H9 (cell line): ENCODE measurements around the gene RAB27A. TPM values are rescaled to one million over a fixed set of nuclear protein-coding genes. Genes with fewer than 3 reads are reported as not detected.

Experiments
- DNase-seq: peaks from one replicate; pipeline ENCODE4 v3.0.0-alpha.2; 2017
- H2AFZ ChIP-seq: one replicate; pipeline ENCODE4 v1.6.1; 2013; ENCODE audit warnings: mild to moderate bottlenecking, low read length, control low read depth, moderate library complexity
- H2AK5ac ChIP-seq: 2 replicates; pipeline ENCODE4 v1.6.1; 2013; ENCODE audit warnings: low read length, control low read depth, mixed read lengths; ENCODE audit not compliant: insufficient read length
- H2BK120ac ChIP-seq: one replicate; pipeline ENCODE4 v1.6.1; 2013; ENCODE audit warnings: low read depth, mild to moderate bottlenecking, low read length, control low read depth, inconsistent platforms; ENCODE audit not compliant: poor library complexity, severe bottlenecking
- H2BK12ac ChIP-seq: 2 replicates; pipeline ENCODE4 v1.6.1; 2013; ENCODE audit warnings: low read length, control low read depth, mixed read lengths, low read depth; ENCODE audit not compliant: insufficient read length
- H2BK15ac ChIP-seq: 2 replicates; pipeline ENCODE4 v1.6.1; 2013; ENCODE audit warnings: low read depth, low read length, control low read depth
- H2BK20ac ChIP-seq: one replicate; pipeline ENCODE4 v1.6.1; 2013; ENCODE audit warnings: low read depth, mild to moderate bottlenecking, low read length, control low read depth, inconsistent platforms; ENCODE audit not compliant: poor library complexity, severe bottlenecking
- H2BK5ac ChIP-seq: 2 replicates; pipeline ENCODE4 v1.6.1; 2013; ENCODE audit warnings: low read length, control low read depth, mixed read lengths; ENCODE audit not compliant: insufficient read length
- H3K14ac ChIP-seq: 2 replicates; pipeline ENCODE4 v1.6.1; 2013; ENCODE audit warnings: low read length, control low read depth; ENCODE audit not compliant: insufficient read depth
- H3K18ac ChIP-seq: 2 replicates; pipeline ENCODE4 v1.6.1; 2013; ENCODE audit warnings: low read depth, mild to moderate bottlenecking, mixed read lengths, low read length, control low read depth; ENCODE audit not compliant: insufficient read length
- H3K23ac ChIP-seq: 2 replicates; pipeline ENCODE4 v1.6.1; 2013; ENCODE audit warnings: low read length, control low read depth, mixed read lengths, low read depth; ENCODE audit not compliant: insufficient read length
- H3K23me2 ChIP-seq: 2 replicates; pipeline ENCODE4 v1.6.1; 2013; ENCODE audit warnings: low read depth, mild to moderate bottlenecking, mixed read lengths, low read length, control low read depth; ENCODE audit not compliant: insufficient read length, poor library complexity, severe bottlenecking
- H3K27ac ChIP-seq: 2 replicates; pipeline ENCODE4 v1.5.1; 2013; ENCODE audit warnings: low read length, control low read depth, mixed read lengths, low read depth; ENCODE audit not compliant: insufficient read length
- H3K27me3 ChIP-seq: 2 replicates; pipeline ENCODE4 v1.6.1; 2013; ENCODE audit warnings: low read length, control low read depth, inconsistent platforms; ENCODE audit not compliant: insufficient read depth
- H3K4ac ChIP-seq: 2 replicates; pipeline ENCODE4 v1.6.1; 2013; ENCODE audit warnings: low read depth, mild to moderate bottlenecking, control low read depth, inconsistent platforms, low read length, moderate library complexity
- H3K4me1 ChIP-seq: 2 replicates; pipeline ENCODE4 v1.6.1; 2013; ENCODE audit warnings: low read length, control low read depth, inconsistent platforms; ENCODE audit not compliant: insufficient read depth
- H3K4me2 ChIP-seq: 2 replicates; pipeline ENCODE4 v1.6.1; 2013; ENCODE audit warnings: low read length, control low read depth, mixed read lengths; ENCODE audit not compliant: insufficient read length, insufficient read depth
- H3K56ac ChIP-seq: 2 replicates; pipeline ENCODE4 v1.6.1; 2013; ENCODE audit warnings: low read depth, mild to moderate bottlenecking, mixed read lengths, low read length, control low read depth; ENCODE audit not compliant: insufficient read length
- H3K79me1 ChIP-seq: 2 replicates; pipeline ENCODE4 v1.6.1; 2013; ENCODE audit warnings: low read depth, mild to moderate bottlenecking, moderate library complexity, low read length, control low read depth, inconsistent platforms; ENCODE audit not compliant: insufficient read depth, poor library complexity, severe bottlenecking
- H3K79me2 ChIP-seq: 2 replicates; pipeline ENCODE4 v1.6.1; 2013; ENCODE audit warnings: low read length, control low read depth, inconsistent platforms; ENCODE audit not compliant: insufficient read depth
- H3K9ac ChIP-seq: 2 replicates; pipeline ENCODE4 v1.6.1; 2013; ENCODE audit warnings: low read length, control low read depth, mixed read lengths; ENCODE audit not compliant: insufficient read length; ENCODE audit errors: extremely low read depth
- H3K9me3 ChIP-seq: one replicate; pipeline ENCODE4 v1.6.1; 2013; ENCODE audit warnings: low read depth, low read length, inconsistent platforms; ENCODE audit not compliant: control insufficient read depth
- H3T11ph ChIP-seq: one replicate; pipeline ENCODE4 v1.6.1; 2013; ENCODE audit warnings: mild to moderate bottlenecking, low read length, control low read depth, inconsistent platforms
- H4K20me1 ChIP-seq: one replicate; pipeline ENCODE4 v1.6.1; 2013; ENCODE audit not compliant: control insufficient read depth, insufficient read length, insufficient read depth
- H4K5ac ChIP-seq: 2 replicates; pipeline ENCODE4 v1.6.1; 2013; ENCODE audit warnings: low read depth, mild to moderate bottlenecking, mixed read lengths, low read length, control low read depth; ENCODE audit not compliant: insufficient read length
- H4K8ac ChIP-seq: replicated peaks from 2 replicates; pipeline ENCODE4 v1.6.1; 2013; ENCODE audit warnings: low read length, control low read depth, mixed read lengths, low read depth; ENCODE audit not compliant: insufficient read length
- H4K91ac ChIP-seq: 2 replicates; pipeline ENCODE4 v1.6.1; 2013; ENCODE audit warnings: low read depth, mild to moderate bottlenecking, moderate library complexity, mixed read lengths, low read length, control low read depth; ENCODE audit not compliant: insufficient read length
- H3K27ac Mint-ChIP-seq, 3 experiments: 2 replicates in 2 of 3; 3 replicates in 1 of 3; pipeline ENCODE4 v1.8.0; 2020 to 2021; ENCODE audit warnings: mixed read lengths in 3 of 3, mild to moderate bottlenecking in 1 of 3, moderate library complexity in 1 of 3
- H3K27me3 Mint-ChIP-seq: 2 replicates; pipeline ENCODE4 v1.8.0; 2021; ENCODE audit warnings: low read depth, mild to moderate bottlenecking, moderate library complexity, mixed read lengths
- H3K36me3 Mint-ChIP-seq, 3 experiments: 2 replicates in 2 of 3; 3 replicates in 1 of 3; pipeline ENCODE4 v1.8.0; 2020 to 2021; ENCODE audit warnings: low read depth in 3 of 3, mixed read lengths in 3 of 3; ENCODE audit not compliant: insufficient read depth in 1 of 3
- H3K4me1 Mint-ChIP-seq, 2 experiments: 2 replicates each; pipeline ENCODE4 v1.8.0; 2020; ENCODE audit warnings: mixed read lengths in 2 of 2
- H3K4me3 Mint-ChIP-seq, 2 experiments: 2 replicates in 1 of 2; 3 replicates in 1 of 2; pipeline ENCODE4 v1.8.0; 2020 to 2021; ENCODE audit warnings: mild to moderate bottlenecking in 2 of 2, mixed read lengths in 2 of 2, moderate library complexity in 1 of 2
- H3K9me3 Mint-ChIP-seq, 2 experiments: 2 replicates in 1 of 2; 3 replicates in 1 of 2; pipeline ENCODE4 v1.8.0; 2020; ENCODE audit warnings: mild to moderate bottlenecking in 2 of 2, mixed read lengths in 2 of 2, moderate library complexity in 1 of 2
- WGBS: extraction: QIAGEN DNeasy Blood & Tissue Kit; methylation state at CpG from one replicate; pipeline ENCODE4 v1.1.7; 2013; ENCODE audit warnings: missing lambda C conversion rate, low lambda C conversion rate, mixed read lengths; ENCODE audit not compliant: insufficient read length; ENCODE audit errors: extremely low coverage; 5-methylcytosine and 5-hydroxymethylcytosine counted together
- total RNA-seq: library from RNA; stranded (reverse); gene quantifications from 2 replicates; pipeline ENCODE4 v1.2.1, GENCODE V29; 2021
- TF ChIP-seq, protein P1 (sequence below): fragments of 200-600 bp; sonication (generic); conservative IDR thresholded peaks from 3 replicates; pipeline ENCODE4 v1.8.0; 2021; ENCODE audit warnings: antibody characterized with exemption, mild to moderate bottlenecking

Gene RAB27A
- total RNA-seq, 1 experiment from 2014 or later = 6.8 TPM

DNA sequence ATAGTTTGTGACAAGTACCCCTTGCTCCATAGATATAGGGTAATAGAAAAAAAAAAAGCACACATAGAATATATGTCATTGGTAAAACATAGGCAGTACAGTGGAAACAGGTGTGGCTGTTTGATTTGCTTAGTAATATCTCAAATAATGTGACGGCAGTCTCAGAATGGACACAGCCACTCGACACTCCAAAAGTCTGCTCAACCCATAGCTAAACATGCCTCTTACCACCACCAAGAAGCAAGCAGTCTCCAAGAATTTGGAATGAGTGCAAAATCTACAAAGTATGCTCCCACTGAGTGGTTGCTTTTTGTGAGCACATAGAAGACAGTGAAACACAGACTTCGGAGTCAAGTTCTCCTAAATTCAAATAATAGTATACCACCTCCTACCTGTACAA, 43.0 kb downstream of the RAB27A start:
- Histone ChIP-seq H3K27me3 (no peaks in the 10 kb centered on the region), H2BK120ac (no peak overlapping the region), H2BK5ac (no peak overlapping the region), H3K79me2 (no peaks in the 10 kb centered on the region), H3K9me3 (no peaks in the 10 kb centered on the region), H3T11ph (no peak overlapping the region), H3K23ac (no peak overlapping the region), H4K8ac (no peak overlapping the region), H3K4me2 (no peak overlapping the region), H2BK12ac (no peak overlapping the region), H3K4ac (no peak overlapping the region), H3K23me2 (no peaks in the 10 kb centered on the region), H4K5ac (no peak overlapping the region), H3K14ac (no peak overlapping the region), H3K56ac (no peak overlapping the region), H4K20me1 (no peaks in the 10 kb centered on the region), H3K9ac (no peak overlapping the region), H3K27ac (no peak overlapping the region), H3K18ac (no peak overlapping the region), H2AFZ (no peak overlapping the region), H4K91ac (no peak overlapping the region), H3K79me1 (no peaks in the 10 kb centered on the region), H3K4me1 (no peaks in the 10 kb centered on the region), H2AK5ac (no peak overlapping the region), H2BK20ac (no peak overlapping the region), H2BK15ac (no peak overlapping the region)
- no CpG with 5 or more reads among the region's 3 CpGs for WGBS
- H3K36me3 Mint-ChIP-seq = no peaks in the 10 kb centered on the region
- H3K27ac Mint-ChIP-seq = no peak overlapping the region
- no peak overlapping the region for H3K4me3 Mint-ChIP-seq
- no peaks in the 10 kb centered on the region for H3K27me3 Mint-ChIP-seq
- TF ChIP-seq, protein P1, sequence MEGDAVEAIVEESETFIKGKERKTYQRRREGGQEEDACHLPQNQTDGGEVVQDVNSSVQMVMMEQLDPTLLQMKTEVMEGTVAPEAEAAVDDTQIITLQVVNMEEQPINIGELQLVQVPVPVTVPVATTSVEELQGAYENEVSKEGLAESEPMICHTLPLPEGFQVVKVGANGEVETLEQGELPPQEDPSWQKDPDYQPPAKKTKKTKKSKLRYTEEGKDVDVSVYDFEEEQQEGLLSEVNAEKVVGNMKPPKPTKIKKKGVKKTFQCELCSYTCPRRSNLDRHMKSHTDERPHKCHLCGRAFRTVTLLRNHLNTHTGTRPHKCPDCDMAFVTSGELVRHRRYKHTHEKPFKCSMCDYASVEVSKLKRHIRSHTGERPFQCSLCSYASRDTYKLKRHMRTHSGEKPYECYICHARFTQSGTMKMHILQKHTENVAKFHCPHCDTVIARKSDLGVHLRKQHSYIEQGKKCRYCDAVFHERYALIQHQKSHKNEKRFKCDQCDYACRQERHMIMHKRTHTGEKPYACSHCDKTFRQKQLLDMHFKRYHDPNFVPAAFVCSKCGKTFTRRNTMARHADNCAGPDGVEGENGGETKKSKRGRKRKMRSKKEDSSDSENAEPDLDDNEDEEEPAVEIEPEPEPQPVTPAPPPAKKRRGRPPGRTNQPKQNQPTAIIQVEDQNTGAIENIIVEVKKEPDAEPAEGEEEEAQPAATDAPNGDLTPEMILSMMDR = no peak
- H3K9me3 Mint-ChIP-seq = no peaks in the 10 kb centered on the region
- no peak for DNase-seq
- peaks cover 4% of the 10 kb centered on the region in 2 experiments; a peak in 1 of 4 replicates for H3K4me1 Mint-ChIP-seq
